K562 (cell line): Measurements from ENCODE around the gene RCC2. TPM values are rescaled to one million over a fixed set of nuclear protein-coding genes. Genes with fewer than 3 reads are reported as not detected.

Experiments used
- ARID3A ChIP-seq: IDR thresholded peaks from 2 replicates; pipeline ENCODE4 v1.6.1; 2012; ENCODE audit warnings: low read depth, low read length, improper control_type of control experiment, borderline replicate concordance
- BRCA1 ChIP-seq, 2 experiments: fragments of 450-650 bp in 1 of 2; sonication (generic) in 1 of 2; formaldehyde crosslinking in 1 of 2; IDR thresholded peaks; 2 replicates each; pipeline versions ENCODE4 v1.5.0 to v1.6.1; 2017 to 2020; ENCODE audit warnings: mild to moderate bottlenecking in 1 of 2, missing genetic modification reagents in 1 of 2
- CAMTA2 ChIP-seq: fragments of 250-450 bp; sonication (Bioruptor Pico); conservative IDR thresholded peaks from 2 replicates; pipeline ENCODE4 v1.5.1; 2022
- CBFA2T3 ChIP-seq: fragments of 450-650 bp; IDR thresholded peaks from 2 replicates; pipeline ENCODE4 v1.6.1; 2017
- CXXC5 ChIP-seq: fragments of 250-450 bp; sonication (Bioruptor Pico); IDR thresholded peaks from 2 replicates; pipeline ENCODE4 v1.8.0; 2022; ENCODE audit warnings: inconsistent platforms, mild to moderate bottlenecking, moderate library complexity
- ELF1 ChIP-seq: fragments of 200-800 bp; sonication (Bioruptor generic); IDR thresholded peaks from 2 replicates; pipeline ENCODE4 v1.6.1; 2016; ENCODE audit warnings: missing genetic modification characterization, missing compliant biosample characterization
- ELF2 ChIP-seq: fragments of 250-450 bp; sonication (Bioruptor Pico); IDR thresholded peaks from 2 replicates; pipeline ENCODE4 v1.5.0; 2021; ENCODE audit warnings: mild to moderate bottlenecking
- HEY1 ChIP-seq: fragments of 250-450 bp; sonication (Bioruptor Pico); IDR thresholded peaks from 2 replicates; pipeline ENCODE4 v1.5.0; 2020; ENCODE audit warnings: mild to moderate bottlenecking, moderate library complexity, borderline replicate concordance
- MCM5 ChIP-seq: fragments of 450-650 bp; IDR thresholded peaks from 2 replicates; pipeline ENCODE4 v1.6.1; 2016; ENCODE audit warnings: low read depth
- MEIS2 ChIP-seq: fragments of 450-650 bp; IDR thresholded peaks from 2 replicates; pipeline ENCODE4 v1.6.1; 2014; ENCODE audit warnings: mild to moderate bottlenecking; ENCODE audit not compliant: partially characterized antibody
- OTX1 ChIP-seq: fragments of 450-650 bp; formaldehyde crosslinking; IDR thresholded peaks from 2 replicates; pipeline ENCODE4 v1.4.0; 2022; ENCODE audit warnings: mild to moderate bottlenecking
- PRPF4 ChIP-seq: fragments of 200-400 bp; formaldehyde crosslinking; IDR thresholded peaks from one replicate; pipeline ENCODE4 v1.6.1; 2017; ENCODE audit warnings: low read length, low read depth, mild to moderate bottlenecking; ENCODE audit not compliant: insufficient read depth, poor library complexity, severe bottlenecking
- PTBP1 ChIP-seq: fragments of 200-400 bp; formaldehyde crosslinking; IDR thresholded peaks from 2 replicates; pipeline ENCODE4 v1.6.1; 2017; ENCODE audit warnings: low read depth, low read length
- SMAD1 ChIP-seq: fragments of 150-350 bp; IDR thresholded peaks from 2 replicates; pipeline ENCODE4 v1.6.1; 2014; ENCODE audit warnings: low read length, low read depth; ENCODE audit not compliant: partially characterized antibody
- STAG1 ChIP-seq: sonication (generic); formaldehyde crosslinking; IDR thresholded peaks from 2 replicates; pipeline ENCODE4 v1.5.0; 2020; ENCODE audit warnings: missing genetic modification reagents, borderline replicate concordance
- UBTF ChIP-seq, 2 experiments: IDR thresholded peaks; 2 replicates each; pipeline ENCODE4 v1.6.1; 2012; ENCODE audit warnings: improper control_type of control experiment in 2 of 2, low read depth in 2 of 2, low read length in 2 of 2, borderline replicate concordance in 1 of 2
- ZNF398 ChIP-seq: fragments of 250-450 bp; sonication (Bioruptor Pico); IDR thresholded peaks from 2 replicates; pipeline ENCODE4 v1.8.0; 2021; ENCODE audit warnings: moderate library complexity, mild to moderate bottlenecking, inconsistent platforms
- ZNF583 ChIP-seq: fragments of 250-450 bp; sonication (Bioruptor Pico); IDR thresholded peaks from 2 replicates; pipeline ENCODE4 v1.4.0; 2020
- ZNF696 ChIP-seq: fragments of 250-450 bp; sonication (Bioruptor Pico); conservative IDR thresholded peaks from 2 replicates; pipeline ENCODE4 v1.4.0; 2020; ENCODE audit warnings: mild to moderate bottlenecking, moderate library complexity
- ZNF77 ChIP-seq: fragments of 250-450 bp; sonication (Bioruptor Pico); IDR thresholded peaks from 2 replicates; pipeline ENCODE4 v1.5.0; 2020
- polyA plus RNA-seq, 8 experiments: library from polyadenylated mRNA; depleted of rRNA in 4 of 8; stranded (reverse) in 5 of 8; unstranded in 3 of 8; fragments of >200 nt; fragmentation: Nextera tagmentation in 2 of 8; fragmentation: Illumina TruSeq in 1 of 8; extraction: Ambion mirVana in 2 of 8; extraction: Trizol in 1 of 8; gene quantifications; 2 replicates each; pipeline versions ENCODE4 v1.2.1 to v1.2.3, GENCODE V29; 2011 to 2014; ENCODE audit warnings: inconsistent platforms in 1 of 8, missing spikeins in 1 of 8
- total RNA-seq, 7 experiments: library from RNA; depleted of rRNA in 6 of 7; stranded (reverse); fragments of >200 nt in 6 of 7; fragmentation: Illumina TruSeq in 2 of 7; extraction: Trizol in 2 of 7; gene quantifications; 2 replicates each; pipeline versions ENCODE4 v1.2.1 to v1.2.3, GENCODE V29; 2011 to 2021; ENCODE audit warnings: low replicate concordance in 1 of 7
- TF ChIP-seq, protein P1 (sequence below): sonication (generic); formaldehyde crosslinking; IDR thresholded peaks from 2 replicates; pipeline ENCODE4 v1.5.0; 2020; ENCODE audit warnings: missing genetic modification reagents

The RCC2 gene
- total and polyA plus RNA-seq, 9 of the 15 experiments (the other 6 are each of a cell fraction or from before 2014, with no cell fraction given): 31.8 to 292 (median 116) TPM

DNA sequence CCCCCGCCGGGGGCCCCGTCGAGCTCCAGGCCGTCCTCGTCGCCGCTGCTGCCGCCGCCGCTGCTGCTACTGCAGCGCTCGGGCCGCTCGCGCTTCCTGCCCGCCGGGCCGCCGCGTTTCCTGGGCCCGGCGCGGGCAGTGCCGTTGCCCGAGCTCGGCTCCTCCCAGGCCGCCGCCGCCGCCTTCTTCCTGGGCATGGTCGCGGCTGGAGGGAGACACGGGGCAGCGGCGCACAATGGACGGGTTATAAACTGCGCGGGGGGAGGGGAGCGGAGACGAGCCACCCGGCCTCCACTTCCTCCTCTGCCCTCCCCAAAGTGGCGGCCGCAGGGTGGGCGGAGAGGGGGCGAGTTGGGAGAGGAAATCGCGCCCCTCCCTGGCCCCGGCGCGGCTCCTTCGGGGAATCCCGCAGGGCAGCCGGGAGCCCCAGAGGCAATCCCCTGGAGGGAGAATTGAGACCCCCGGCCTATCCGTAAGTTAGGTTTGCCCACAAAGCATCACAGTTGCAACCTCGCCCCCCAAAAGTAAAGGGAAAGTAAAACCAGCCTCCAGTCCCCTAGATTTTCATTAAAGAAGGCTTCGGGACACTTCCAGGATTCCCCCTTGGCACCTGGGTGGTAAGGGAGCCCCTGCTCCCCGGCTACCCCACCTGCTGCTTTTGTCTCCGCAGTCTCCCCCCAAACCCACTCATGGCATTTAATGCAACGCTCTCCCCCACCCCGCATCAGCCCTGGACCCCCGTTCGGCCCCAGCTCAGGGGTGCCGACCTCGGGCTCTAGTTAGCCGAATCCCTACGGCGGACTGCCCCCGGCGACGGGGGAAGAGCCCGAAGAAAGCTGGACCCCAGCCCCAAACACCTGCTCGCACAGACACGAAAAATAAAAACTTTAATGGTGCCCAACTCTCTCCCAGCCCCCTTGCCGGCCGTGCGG, 893 bp downstream of the RCC2 start (continued):
- 0 out of 4 replicates have a peak, but pooled peaks of 1 of the 2 experiments have one; percentile 81 for TF ChIP-seq UBTF (IDR thresholded peaks at IDR 0.05; ENCODE audit: borderline replicate concordance in 1 of 2, low read depth in 2 of 2, low read length in 2 of 2)
- TF ChIP-seq BRCA1 (IDR thresholded peaks at IDR 0.05): no peak
- TF ChIP-seq BRCA1 (CRISPR knock-in tag; IDR thresholded peaks at IDR 0.05): no peak
- no peak for TF ChIP-seq SMAD1
- TF ChIP-seq CAMTA2 (CRISPR knock-in tag): no peak
- no peak for TF ChIP-seq HEY1 (CRISPR knock-in tag)
- TF ChIP-seq ZNF583 (CRISPR knock-in tag): 0 out of 2 replicates have a peak, but pooled peaks have one; percentile 13
- no peak for TF ChIP-seq ZNF398 (CRISPR knock-in tag)
- TF ChIP-seq, protein P1, sequence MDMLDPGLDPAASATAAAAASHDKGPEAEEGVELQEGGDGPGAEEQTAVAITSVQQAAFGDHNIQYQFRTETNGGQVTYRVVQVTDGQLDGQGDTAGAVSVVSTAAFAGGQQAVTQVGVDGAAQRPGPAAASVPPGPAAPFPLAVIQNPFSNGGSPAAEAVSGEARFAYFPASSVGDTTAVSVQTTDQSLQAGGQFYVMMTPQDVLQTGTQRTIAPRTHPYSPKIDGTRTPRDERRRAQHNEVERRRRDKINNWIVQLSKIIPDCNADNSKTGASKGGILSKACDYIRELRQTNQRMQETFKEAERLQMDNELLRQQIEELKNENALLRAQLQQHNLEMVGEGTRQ: no peak
- TF ChIP-seq MCM5: no peak
- TF ChIP-seq STAG1 (CRISPR knock-in tag): no peak
- no peak for TF ChIP-seq ZNF696 (CRISPR knock-in tag)
- no peak for TF ChIP-seq ELF2 (CRISPR knock-in tag)
- TF ChIP-seq CXXC5 (CRISPR knock-in tag): no peak; the same call in none of the 2 replicates
- TF ChIP-seq ZNF77: no peak
- TF ChIP-seq MEIS2: no peak
- TF ChIP-seq CBFA2T3: no peak
- TF ChIP-seq ARID3A: no peak
- peak; percentile 74 for TF ChIP-seq ELF1 (tag)
- TF ChIP-seq OTX1 (CRISPR knock-in tag): no peak
- TF ChIP-seq PRPF4: peak; percentile 80
- no peak for TF ChIP-seq PTBP1
